ENCODE data around the gene CDH11.

Gene CDH11

GRCh38 chr16:65113441-65113840, 8.4 kb downstream of the CDH11 start:
- ChIA-PET POLR2A (interaction anchor here (0.6 kb wide), 1 partner anchor 10 kb away, joined by 3 read pairs; no protein-coding TSS in a partner anchor), CTCF (interaction anchor here (1.0 to 1.1 kb wide), 2 partner anchors 14 to 1752 kb away, joined by 3 read pairs; no protein-coding TSS in a partner anchor)
- no peak for TF ChIP-seq CTCF (IDR thresholded peaks at IDR 0.05; ENCODE audit: insufficient read depth, low read length, missing control alignments)
- H3K4me3 ChIP-seq (ENCODE audit: low read depth, low read length), result no peak overlapping the region
- no peak for DNase-seq (ENCODE audit: low read depth, low spot score)

GRCh38 chr16:65111306-65111705, 10.6 kb downstream of the CDH11 start:
- no peak for DNase-seq (ENCODE audit: low read depth, low spot score)
- TF ChIP-seq CTCF (IDR thresholded peaks at IDR 0.05; ENCODE audit: insufficient read depth, low read length, missing control alignments), result no peak
- ChIA-PET POLR2A (interaction anchor here (1.2 kb wide), 1 partner anchor 9 kb away, joined by 7 read pairs; no protein-coding TSS in a partner anchor), CTCF (no interaction called here)
- no peak overlapping the region for H3K4me3 ChIP-seq (ENCODE audit: low read depth, low read length)

GRCh38 chr16:65106757-65107156, 15.1 kb downstream of the CDH11 start:
- H3K4me3 ChIP-seq (ENCODE audit: low read depth, low read length), result no peak overlapping the region
- CTCF ChIA-PET, result interaction anchor here (1.0 to 3.0 kb wide), 2 partner anchors 9 to 1098 kb away, joined by 3 to 11 read pairs; no protein-coding TSS in a partner anchor
- no peak for TF ChIP-seq CTCF (IDR thresholded peaks at IDR 0.05; ENCODE audit: insufficient read depth, low read length, missing control alignments)
- POLR2A ChIA-PET, result no interaction called here
- DNase-seq (ENCODE audit: low read depth, low spot score), result no peak

- ChIA-PET CTCF (interaction anchor here (3.0 kb wide), 1 partner anchor 11 kb away, joined by 11 read pairs; no protein-coding TSS in a partner anchor), POLR2A (no interaction called here)
- H3K4me3 ChIP-seq (ENCODE audit: low read depth, low read length), result no peak overlapping the region
- TF ChIP-seq CTCF (IDR thresholded peaks at IDR 0.05; ENCODE audit: insufficient read depth, low read length, missing control alignments), result no peak
- DNase-seq (ENCODE audit: low read depth, low spot score), result no peak
These were observed 16.7 kb downstream of the CDH11 start for GRCh38 chr16:65105171-65105570.

DNA sequence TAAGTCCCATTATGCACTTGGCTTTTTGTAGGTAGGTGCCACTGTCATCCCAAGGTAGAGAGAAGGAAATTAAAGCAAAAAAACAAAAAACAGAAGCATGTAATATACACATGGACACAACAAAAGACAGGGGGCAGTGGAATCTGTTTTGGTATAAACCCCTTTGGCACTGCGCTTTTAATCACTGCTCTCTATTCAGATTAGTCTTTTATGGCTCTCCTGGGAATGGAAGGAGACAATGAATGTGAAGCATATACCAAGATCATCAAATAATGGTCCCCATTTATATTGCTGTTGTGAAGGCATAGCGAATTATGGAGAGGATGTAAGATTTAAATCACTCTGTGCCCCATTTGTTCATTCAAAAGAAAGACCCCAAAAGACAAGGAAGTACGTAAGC, 17.4 kb downstream of the CDH11 start:
- no peak for TF ChIP-seq CTCF (IDR thresholded peaks at IDR 0.05; ENCODE audit: insufficient read depth, low read length, missing control alignments)
- POLR2A ChIA-PET, result no interaction called here
- H3K4me3 ChIP-seq (ENCODE audit: low read depth, low read length), result no peak overlapping the region
- CTCF ChIA-PET, result no interaction called here
- DNase-seq (ENCODE audit: low read depth, low spot score), result no peak

- ChIA-PET CTCF (no interaction called here), POLR2A (no interaction called here)
- DNase-seq (ENCODE audit: low read depth, low spot score), result no peak
- no peak for TF ChIP-seq CTCF (IDR thresholded peaks at IDR 0.05; ENCODE audit: insufficient read depth, low read length, missing control alignments)
- no peak overlapping the region for H3K4me3 ChIP-seq (ENCODE audit: low read depth, low read length)
These were observed 19.5 kb downstream of the CDH11 start for GRCh38 chr16:65102326-65102725.
